ENCODE results near the gene REEP3.
"Not testable (repeated sequence)": the region's sequence is repeated elsewhere in the genome, so short reads cannot be mapped to it uniquely, and the experiment has no call there.

REEP3 gene

GRCh38 chr10:63644418-63645142 lies 123.4 kb downstream of the REEP3 start:
- Mint-ChIP-seq H3K36me3 (ENCODE audit: low read depth) (no peaks in the 10 kb centered on the region), H3K27ac (no peak overlapping the region), H3K27me3 (peaks cover 4% of the 10 kb centered on the region), H3K4me1 (ENCODE audit: low read depth) (peaks cover 10% of the 10 kb centered on the region), H3K9me3 (no peaks in the 10 kb centered on the region), H3K4me3 (no peak overlapping the region)
- intact Hi-C loops (cut with micrococcal nuclease): no loop called here

GRCh38 chr10:63645195-63645594 lies 124.0 kb downstream of the REEP3 start:
- H3K4me1 Mint-ChIP-seq (ENCODE audit: low read depth): peaks cover 10% of the 10 kb centered on the region
- H3K36me3 Mint-ChIP-seq (ENCODE audit: low read depth): no peaks in the 10 kb centered on the region
- no peak overlapping the region for H3K27ac Mint-ChIP-seq
- peaks cover 4% of the 10 kb centered on the region for H3K27me3 Mint-ChIP-seq
- intact Hi-C loops (cut with micrococcal nuclease): no loop called here
- H3K4me3 Mint-ChIP-seq: no peak overlapping the region
- H3K9me3 Mint-ChIP-seq: no peaks in the 10 kb centered on the region

- no peaks in the 10 kb centered on the region for H3K36me3 Mint-ChIP-seq (ENCODE audit: low read depth)
- intact Hi-C loops (cut with micrococcal nuclease): no loop called here
- H3K4me3 Mint-ChIP-seq: no peak overlapping the region
- H3K9me3 Mint-ChIP-seq: no peaks in the 10 kb centered on the region
- H3K27ac Mint-ChIP-seq: no peak overlapping the region
- peaks cover 4% of the 10 kb centered on the region for H3K27me3 Mint-ChIP-seq
- peaks cover 10% of the 10 kb centered on the region for H3K4me1 Mint-ChIP-seq (ENCODE audit: low read depth)
Observed at GRCh38 chr10:63646491-63646890, 125.3 kb downstream of the REEP3 start.

- H3K4me1 Mint-ChIP-seq (ENCODE audit: low read depth): no peaks in the 10 kb centered on the region
Observed at GRCh38 chr10:63651864-63652263, 130.7 kb downstream of the REEP3 start.

GRCh38 chr10:63653747-63654146 lies 132.5 kb downstream of the REEP3 start:
- H3K4me1 Mint-ChIP-seq (ENCODE audit: low read depth): no peaks in the 10 kb centered on the region
- no peaks in the 10 kb centered on the region for H3K36me3 Mint-ChIP-seq (ENCODE audit: low read depth)
- H3K4me3 Mint-ChIP-seq: no peak overlapping the region
- H3K27me3 Mint-ChIP-seq: no peaks in the 10 kb centered on the region
- intact Hi-C loops (cut with micrococcal nuclease): no loop called here
- peaks cover 6% of the 10 kb centered on the region for H3K9me3 Mint-ChIP-seq
- H3K27ac Mint-ChIP-seq: no peak overlapping the region

More at GRCh38 chr10:63651864-63652263, 130.7 kb downstream of the REEP3 start:
- Mint-ChIP-seq H3K9me3 (peaks cover 6% of the 10 kb centered on the region), H3K27me3 (peaks cover 2% of the 10 kb centered on the region), H3K4me3 (no peak overlapping the region), H3K27ac (no peak overlapping the region), H3K36me3 (ENCODE audit: low read depth) (no peaks in the 10 kb centered on the region)
- intact Hi-C loops (cut with micrococcal nuclease): no loop called here

GRCh38 chr10:63657761-63658160 lies 136.6 kb downstream of the REEP3 start:
- Mint-ChIP-seq H3K36me3 (ENCODE audit: low read depth) (no peaks in the 10 kb centered on the region), H3K4me3 (no peak overlapping the region), H3K9me3 (peaks cover 6% of the 10 kb centered on the region), H3K4me1 (ENCODE audit: low read depth) (no peaks in the 10 kb centered on the region), H3K27me3 (no peaks in the 10 kb centered on the region), H3K27ac (no peak overlapping the region)
- intact Hi-C loops (cut with micrococcal nuclease): no loop called here

GRCh38 chr10:63660941-63661340 lies 139.7 kb downstream of the REEP3 start:
- H3K27ac Mint-ChIP-seq; H3K4me1 Mint-ChIP-seq (ENCODE audit: low read depth); H3K27me3 Mint-ChIP-seq; H3K36me3 Mint-ChIP-seq (ENCODE audit: low read depth); intact Hi-C loops (cut with micrococcal nuclease); H3K9me3 Mint-ChIP-seq; H3K4me3 Mint-ChIP-seq: not testable (repeated sequence)

- no peak overlapping the region for H3K4me3 Mint-ChIP-seq
- no peak overlapping the region for H3K27ac Mint-ChIP-seq
- no peaks in the 10 kb centered on the region for H3K4me1 Mint-ChIP-seq (ENCODE audit: low read depth)
- no peaks in the 10 kb centered on the region for H3K27me3 Mint-ChIP-seq
- intact Hi-C loops (cut with micrococcal nuclease): no loop called here
- no peaks in the 10 kb centered on the region for H3K9me3 Mint-ChIP-seq
- no peaks in the 10 kb centered on the region for H3K36me3 Mint-ChIP-seq (ENCODE audit: low read depth)
Observed at GRCh38 chr10:63661347-63661746, 140.1 kb downstream of the REEP3 start.

GRCh38 chr10:63664341-63664885 lies 143.2 kb downstream of the REEP3 start:
- no peaks in the 10 kb centered on the region for H3K27me3 Mint-ChIP-seq
- H3K4me1 Mint-ChIP-seq (ENCODE audit: low read depth): no peaks in the 10 kb centered on the region
- no peaks in the 10 kb centered on the region for H3K9me3 Mint-ChIP-seq
- intact Hi-C loops (cut with micrococcal nuclease): no loop called here
- H3K27ac Mint-ChIP-seq: no peak overlapping the region
- no peaks in the 10 kb centered on the region for H3K36me3 Mint-ChIP-seq (ENCODE audit: low read depth)
- H3K4me3 Mint-ChIP-seq: no peak overlapping the region

GRCh38 chr10:63665006-63665580 lies 143.9 kb downstream of the REEP3 start:
- H3K27ac Mint-ChIP-seq; H3K4me1 Mint-ChIP-seq (ENCODE audit: low read depth); H3K27me3 Mint-ChIP-seq; H3K4me3 Mint-ChIP-seq; H3K9me3 Mint-ChIP-seq; intact Hi-C loops (cut with micrococcal nuclease); H3K36me3 Mint-ChIP-seq (ENCODE audit: low read depth): not testable (repeated sequence)

- Mint-ChIP-seq H3K4me1 (ENCODE audit: low read depth) (no peaks in the 10 kb centered on the region), H3K27me3 (no peaks in the 10 kb centered on the region), H3K36me3 (ENCODE audit: low read depth) (no peaks in the 10 kb centered on the region), H3K9me3 (no peaks in the 10 kb centered on the region), H3K4me3 (no peak overlapping the region), H3K27ac (no peak overlapping the region)
- intact Hi-C loops (cut with micrococcal nuclease): no loop called here
Observed at GRCh38 chr10:63665670-63666134, 144.5 kb downstream of the REEP3 start.

- Mint-ChIP-seq H3K36me3 (ENCODE audit: low read depth) (no peaks in the 10 kb centered on the region), H3K27ac (no peak overlapping the region), H3K9me3 (no peaks in the 10 kb centered on the region)
Observed at GRCh38 chr10:63666836-63667383, 145.7 kb downstream of the REEP3 start.

GRCh38 chr10:63667596-63668480 lies 146.6 kb downstream of the REEP3 start:
- Mint-ChIP-seq H3K27me3 (peaks cover 3% of the 10 kb centered on the region), H3K36me3 (ENCODE audit: low read depth) (no peaks in the 10 kb centered on the region), H3K4me3 (no peak overlapping the region), H3K9me3 (no peaks in the 10 kb centered on the region), H3K27ac (no peak overlapping the region), H3K4me1 (ENCODE audit: low read depth) (peaks cover 9% of the 10 kb centered on the region)
- intact Hi-C loops (cut with micrococcal nuclease): no loop called here

More at GRCh38 chr10:63666836-63667383, 145.7 kb downstream of the REEP3 start:
- Mint-ChIP-seq H3K4me3 (no peak overlapping the region), H3K27me3 (peaks cover 3% of the 10 kb centered on the region), H3K4me1 (ENCODE audit: low read depth) (peaks cover 6% of the 10 kb centered on the region)
- intact Hi-C loops (cut with micrococcal nuclease): no loop called here
